H1 (cell line): ENCODE results near the gene CHRNA9. TPM values are rescaled to one million over a fixed set of nuclear protein-coding genes. Genes with fewer than 3 reads are reported as not detected.

Source experiments
- ASH2L ChIP-seq: fragments of 200-600, 300-600 bp; sonication (generic); IDR thresholded peaks from one replicate; pipeline ENCODE4 v1.7.1; 2017; ENCODE audit warnings: low read length
- ATF3 ChIP-seq: IDR thresholded peaks from 2 replicates; pipeline ENCODE4 v1.6.1; 2011; ENCODE audit warnings: low read depth, mild to moderate bottlenecking, low read length; ENCODE audit not compliant: insufficient read depth
- BACH1 ChIP-seq: IDR thresholded peaks from 2 replicates; pipeline ENCODE4 v1.6.1; 2012; ENCODE audit warnings: low read length, improper control_type of control experiment
- BRCA1 ChIP-seq: IDR thresholded peaks from 2 replicates; pipeline ENCODE4 v1.6.1; 2012; ENCODE audit warnings: low read depth, low read length, improper control_type of control experiment
- CHD7 ChIP-seq: fragments of 300-600 bp; sonication (generic); IDR thresholded peaks from 2 replicates; pipeline ENCODE4 v1.7.1; 2012; ENCODE audit warnings: low read length, moderate library complexity, mild to moderate bottlenecking, inconsistent platforms; ENCODE audit not compliant: insufficient replicate concordance
- FOSL1 ChIP-seq: IDR thresholded peaks from 2 replicates; pipeline ENCODE4 v1.6.1; 2011; ENCODE audit warnings: mild to moderate bottlenecking, low read depth, low read length, moderate library complexity; ENCODE audit not compliant: insufficient read depth
- POU5F1 ChIP-seq: IDR thresholded peaks from 2 replicates; pipeline ENCODE4 v1.6.1; 2011; ENCODE audit warnings: low read depth, mild to moderate bottlenecking, low read length, moderate library complexity
- RNF2 ChIP-seq: fragments of 200-900, 300-1000 bp; sonication (generic); IDR thresholded peaks from 2 replicates; pipeline ENCODE4 v1.7.1; 2016; ENCODE audit warnings: borderline replicate concordance, low read depth, mild to moderate bottlenecking, antibody characterized with exemption, low read length; ENCODE audit not compliant: poor library complexity, severe bottlenecking; ENCODE audit errors: missing control alignments
- SIN3A ChIP-seq, 2 experiments: IDR thresholded peaks in 1 of 2; conservative IDR thresholded peaks in 1 of 2; 2 replicates each; pipeline ENCODE4 v1.6.1; 2011 to 2012; ENCODE audit warnings: low read length in 2 of 2, improper control_type of control experiment in 1 of 2, low read depth in 1 of 2, mild to moderate bottlenecking in 1 of 2
- polyA plus RNA-seq, 7 experiments: library from polyadenylated mRNA; depleted of rRNA in 3 of 7; stranded (reverse) in 5 of 7; unstranded in 2 of 7; fragments of >200 nt in 5 of 7; fragments of 200-250 nt in 2 of 7; gene quantifications; 1 replicate in 5 of 7; 2 replicates in 1 of 7; 4 replicates in 1 of 7; pipeline versions ENCODE4 v1.2.1 to v1.2.3, GENCODE V29; 2011 to 2013; ENCODE audit warnings: missing spikeins in 2 of 7, mixed read lengths in 2 of 7
- total RNA-seq: library from RNA; stranded (reverse); fragmentation: NEBNext Ultra II Directional; extraction: Animal tissue kit (Norgen Biotek cat#: 25700); gene quantifications from 2 replicates; pipeline ENCODE4 v1.2.1, GENCODE V29; 2021

Gene CHRNA9
- total and polyA plus RNA-seq, 2 of the 8 experiments (the other 6 are each of a cell fraction or from before 2014, with no cell fraction given) = 1.4 to 3.3 TPM

- TF ChIP-seq CHD7 = no peak
- TF ChIP-seq SIN3A (conservative IDR thresholded peaks at IDR 0.05 in 1 of 2, IDR thresholded peaks at IDR 0.05 in 1 of 2; ENCODE audit: low read depth in 1 of 2, low read length in 2 of 2) = no peak
- TF ChIP-seq BRCA1 = no peak
- TF ChIP-seq FOSL1 = no peak
- no peak for TF ChIP-seq ASH2L
- TF ChIP-seq BACH1 = no peak
- no peak for TF ChIP-seq ATF3
- no peak for TF ChIP-seq POU5F1
- no peak for TF ChIP-seq RNF2
These were observed 13.4 kb upstream of the CHRNA9 start (continued) for GRCh38 chr4:40321574-40322275.
